ENCODE measurements around the gene ENDOD1.
A peak's percentile ranks its signal among the peaks of the same experiment; 100 is the strongest.

ENDOD1 gene

DNA sequence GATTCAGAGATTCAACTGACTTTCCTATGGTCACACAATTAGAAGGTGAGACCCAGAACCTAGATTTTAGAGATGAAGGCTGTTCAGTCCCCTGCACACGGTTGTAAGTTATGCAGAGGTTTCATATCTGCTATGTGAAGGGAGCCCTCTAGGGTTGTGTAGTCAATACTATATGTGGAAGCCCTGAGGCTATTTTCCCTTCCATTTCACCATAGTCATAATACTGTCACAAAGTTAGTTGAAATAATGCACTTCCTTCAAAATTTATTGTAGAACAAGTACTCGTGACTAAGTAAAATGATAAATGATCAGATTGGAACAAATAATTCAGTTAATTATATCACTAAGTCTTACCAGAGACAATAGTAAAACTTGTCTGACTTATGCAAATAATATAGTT is 48.8 kb downstream of the ENDOD1 start:
- no peaks in the 10 kb centered on the region for H3F3A ChIP-seq (ENCODE audit: insufficient read depth, low read length)
- no peaks in the 10 kb centered on the region for H3K79me2 ChIP-seq (ENCODE audit: low read length)
- no peak overlapping the region for H3K27ac ChIP-seq (ENCODE audit: low read length)
- DNase-seq = peak; percentile 44
- peak; percentile 35 for TF ChIP-seq CTCF (IDR thresholded peaks at IDR 0.05; ENCODE audit: low read length)
- no peak for TF ChIP-seq EZH2phosphoT487 (IDR thresholded peaks at IDR 0.05; ENCODE audit: low read length)
- no peaks in the 10 kb centered on the region for H3K9me2 ChIP-seq (replicated peaks; ENCODE audit: insufficient read depth, low read length)
- H3K4me2 ChIP-seq (ENCODE audit: low read depth, low read length) = no peak overlapping the region
- H2AFZ ChIP-seq (ENCODE audit: low read length) = no peak overlapping the region
- H3K4me3 ChIP-seq (ENCODE audit: low read length) = no peak overlapping the region
- H3K9ac ChIP-seq (ENCODE audit: low read length) = no peak overlapping the region
- no peaks in the 10 kb centered on the region for H3K36me3 ChIP-seq (replicated peaks; ENCODE audit: insufficient read depth, low read length)
- no peaks in the 10 kb centered on the region for H3K9me3 ChIP-seq (replicated peaks; ENCODE audit: insufficient read depth, low read length)
- H3K4me1 ChIP-seq (ENCODE audit: low read length) = no peaks in the 10 kb centered on the region
- no peaks in the 10 kb centered on the region for H3K27me3 ChIP-seq (replicated peaks; ENCODE audit: insufficient read depth, low read length)
- no peaks in the 10 kb centered on the region for H4K20me1 ChIP-seq (ENCODE audit: insufficient read depth, low read length)

GRCh38 chr11:95140397-95141033 is 50.9 kb downstream of the ENDOD1 start:
- Histone ChIP-seq H3K9me3 (replicated peaks; ENCODE audit: insufficient read depth, low read length) (no peaks in the 10 kb centered on the region), H3K9ac (ENCODE audit: low read length) (no peak overlapping the region), H3K79me2 (ENCODE audit: low read length) (no peaks in the 10 kb centered on the region), H3K27me3 (replicated peaks; ENCODE audit: insufficient read depth, low read length) (no peaks in the 10 kb centered on the region), H3K4me2 (ENCODE audit: low read depth, low read length) (no peak overlapping the region), H2AFZ (ENCODE audit: low read length) (no peak overlapping the region), H3F3A (ENCODE audit: insufficient read depth, low read length) (peaks cover 4% of the 10 kb centered on the region; the same call in 1 of the 2 replicates), H3K4me3 (ENCODE audit: low read length) (no peak overlapping the region), H3K9me2 (replicated peaks; ENCODE audit: insufficient read depth, low read length) (no peaks in the 10 kb centered on the region), H3K27ac (ENCODE audit: low read length) (no peak overlapping the region), H4K20me1 (ENCODE audit: insufficient read depth, low read length) (no peaks in the 10 kb centered on the region), H3K4me1 (ENCODE audit: low read length) (peaks cover 8% of the 10 kb centered on the region), H3K36me3 (replicated peaks; ENCODE audit: insufficient read depth, low read length) (no peaks in the 10 kb centered on the region)
- TF ChIP-seq EZH2 (optimal IDR thresholded peaks at IDR 0.05; ENCODE audit: low read depth, low read length) (no peak), EZH2phosphoT487 (IDR thresholded peaks at IDR 0.05; ENCODE audit: low read length) (no peak), CTCF (IDR thresholded peaks at IDR 0.05; ENCODE audit: low read length) (no peak)
- no peak for DNase-seq

DNA sequence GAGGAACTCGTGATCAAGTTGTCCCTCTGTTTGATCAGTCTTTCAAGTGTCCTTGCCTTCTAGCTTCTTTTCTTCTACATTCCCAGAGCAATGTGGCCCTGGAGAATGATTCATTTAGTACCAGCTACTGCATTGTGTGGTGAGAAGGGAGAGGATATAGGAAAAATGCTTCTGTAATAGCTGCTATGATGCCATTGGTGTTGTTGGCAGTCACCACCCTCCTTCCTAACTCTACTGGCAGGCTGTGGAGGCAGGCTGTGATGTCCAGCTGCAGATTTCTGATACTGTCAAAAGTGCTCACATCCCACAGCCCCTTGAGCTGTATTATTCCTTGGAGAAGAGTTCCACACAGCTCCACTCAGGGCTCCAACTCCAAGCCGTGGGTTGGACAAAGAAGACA is 52.8 kb downstream of the ENDOD1 start:
- Histone ChIP-seq H4K20me1 (ENCODE audit: insufficient read depth, low read length) (no peaks in the 10 kb centered on the region), H3K4me1 (ENCODE audit: low read length) (peaks cover 27% of the 10 kb centered on the region), H3K27ac (ENCODE audit: low read length) (no peak overlapping the region), H3K4me2 (ENCODE audit: low read depth, low read length) (no peak overlapping the region), H3K79me2 (ENCODE audit: low read length) (no peaks in the 10 kb centered on the region), H3K36me3 (replicated peaks; ENCODE audit: insufficient read depth, low read length) (no peaks in the 10 kb centered on the region), H3K9me3 (replicated peaks; ENCODE audit: insufficient read depth, low read length) (no peaks in the 10 kb centered on the region), H2AFZ (ENCODE audit: low read length) (no peak overlapping the region), H3K9me2 (replicated peaks; ENCODE audit: insufficient read depth, low read length) (no peaks in the 10 kb centered on the region), H3K9ac (ENCODE audit: low read length) (no peak overlapping the region), H3F3A (ENCODE audit: insufficient read depth, low read length) (peaks cover 12% of the 10 kb centered on the region), H3K4me3 (ENCODE audit: low read length) (no peak overlapping the region), H3K27me3 (replicated peaks; ENCODE audit: insufficient read depth, low read length) (no peaks in the 10 kb centered on the region)
- no peak for DNase-seq
- TF ChIP-seq EZH2 (optimal IDR thresholded peaks at IDR 0.05; ENCODE audit: low read depth, low read length) (no peak), CTCF (IDR thresholded peaks at IDR 0.05; ENCODE audit: low read length) (no peak), EZH2phosphoT487 (IDR thresholded peaks at IDR 0.05; ENCODE audit: low read length) (no peak)

Data from MM.1S (cell line).